Caki2 (cell line): Measurements from ENCODE around the gene VRK2. TPM values are rescaled to one million over a fixed set of nuclear protein-coding genes. Genes with fewer than 3 reads are reported as not detected.
"Not testable (repeated sequence)": the region's sequence is repeated elsewhere in the genome, so short reads cannot be mapped to it uniquely, and the experiment has no call there.

Source experiments
- DNase-seq: peaks from one replicate; pipeline ENCODE4 v3.0.0-alpha.2; 2015; ENCODE audit warnings: low read depth
- in situ Hi-C: cut with HindIII; loops from 2 replicates; pipeline ENCODE4 v1.10.0; 2016; ENCODE audit warnings: low sequenced_read_pairs, low pct_unique_long_range_greater_than_20kb, mixed read lengths
- total RNA-seq: library from RNA; depleted of rRNA; stranded (reverse); fragments of >200 nt; shearing (Covaris generic); gene quantifications from 2 replicates; pipeline ENCODE4 v1.2.3, GENCODE V29; 2014; ENCODE audit warnings: low replicate concordance

Gene VRK2
- total RNA-seq, 1 experiment from 2014 or later, result 35.3 TPM

GRCh38 chr2:58138396-58139030, 91.9 kb downstream of the VRK2 start:
- DNase-seq, result no peak
- in situ Hi-C loops, result no loop called here

GRCh38 chr2:58140508-58141072, 94.0 kb downstream of the VRK2 start:
- no peak for DNase-seq
- in situ Hi-C loops, result no loop called here

- DNase-seq, in situ Hi-C loops: not testable (repeated sequence)
Measured at GRCh38 chr2:58145769-58146168, 99.2 kb downstream of the VRK2 start.

GRCh38 chr2:58146707-58147106, 100.1 kb downstream of the VRK2 start:
- DNase-seq, result peak; percentile 32
- in situ Hi-C loops, result no loop called here

- no peak for DNase-seq
- in situ Hi-C loops, result no loop called here
Measured at GRCh38 chr2:58155160-58155778, 108.7 kb downstream of the VRK2 start.

- in situ Hi-C loops, result no loop called here
- no peak for DNase-seq
Measured at GRCh38 chr2:58156780-58157179, 110.2 kb downstream of the VRK2 start.

- in situ Hi-C loops, result no loop called here
- DNase-seq, result no peak
Measured at GRCh38 chr2:58157754-58158153, 111.1 kb downstream of the VRK2 start.

- in situ Hi-C loops, result no loop called here
- no peak for DNase-seq
Measured at GRCh38 chr2:58158481-58158880, 111.9 kb downstream of the VRK2 start.

GRCh38 chr2:58163913-58164312, 117.3 kb downstream of the VRK2 start:
- in situ Hi-C loops, result no loop called here
- DNase-seq, result no peak

GRCh38 chr2:58168130-58168529, 121.5 kb downstream of the VRK2 start:
- DNase-seq, in situ Hi-C loops: not testable (repeated sequence)

- in situ Hi-C loops, DNase-seq: not testable (repeated sequence)
Measured at GRCh38 chr2:58169845-58170244, 123.2 kb downstream of the VRK2 start.

- DNase-seq, in situ Hi-C loops: not testable (repeated sequence)
Measured at GRCh38 chr2:58170334-58170933, 123.8 kb downstream of the VRK2 start.

GRCh38 chr2:58171831-58172230, 125.2 kb downstream of the VRK2 start:
- in situ Hi-C loops, DNase-seq: not testable (repeated sequence)

- in situ Hi-C loops, DNase-seq: not testable (repeated sequence)
Measured at GRCh38 chr2:58177187-58177586, 130.6 kb downstream of the VRK2 start.

GRCh38 chr2:58180175-58180574, 133.6 kb downstream of the VRK2 start:
- in situ Hi-C loops, DNase-seq: not testable (repeated sequence)

GRCh38 chr2:58180635-58181034, 134.0 kb downstream of the VRK2 start:
- in situ Hi-C loops, result no loop called here
- no peak for DNase-seq

GRCh38 chr2:58182527-58182926, 135.9 kb downstream of the VRK2 start:
- in situ Hi-C loops, result no loop called here
- DNase-seq, result no peak

- no peak for DNase-seq
- in situ Hi-C loops, result no loop called here
Measured at GRCh38 chr2:58186501-58186900, 139.9 kb downstream of the VRK2 start.

GRCh38 chr2:58187022-58187421, 140.4 kb downstream of the VRK2 start:
- DNase-seq, in situ Hi-C loops: not testable (repeated sequence)
